ENCODE data around the gene ZNF518B.

ZNF518B gene

DNA sequence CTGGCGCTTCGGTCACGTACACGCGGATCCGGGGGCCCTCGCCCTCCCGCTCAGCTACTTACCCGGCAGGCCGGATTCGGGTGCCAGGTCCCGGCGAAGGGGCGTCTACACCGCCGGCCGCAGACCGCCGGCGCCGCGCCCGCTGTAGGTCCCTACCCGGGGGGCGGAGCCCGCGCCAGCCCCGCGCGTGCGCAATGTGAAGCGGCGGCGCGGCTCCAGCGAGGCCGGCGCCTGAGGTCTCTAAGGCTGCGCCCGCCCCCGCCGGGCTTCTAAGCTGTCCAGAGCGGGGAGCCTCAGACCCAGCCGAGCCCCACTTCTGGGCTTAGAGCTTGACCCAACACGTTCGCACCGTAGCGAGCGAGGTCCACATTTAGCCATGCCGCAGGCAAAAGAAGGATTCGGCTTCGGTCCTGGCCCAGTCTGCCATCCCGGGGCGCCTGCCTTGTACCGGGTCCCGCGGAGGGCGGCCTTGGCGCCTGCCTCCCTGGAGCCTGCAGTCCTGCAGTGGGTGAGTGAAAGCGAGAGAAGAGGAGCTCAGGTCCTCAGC is at the start of gene ZNF518B:
ZNF518B (minus strand) TSS at position 172 of the 547 bp plus-strand sequence. CDS start 11,098 bp downstream, outside the sequence.
- DNase-seq = peak; percentile 80

- DNase-seq = no peak
These were observed 48.9 kb upstream of the ZNF518B start for GRCh38 chr4:10506077-10506476.

DNA sequence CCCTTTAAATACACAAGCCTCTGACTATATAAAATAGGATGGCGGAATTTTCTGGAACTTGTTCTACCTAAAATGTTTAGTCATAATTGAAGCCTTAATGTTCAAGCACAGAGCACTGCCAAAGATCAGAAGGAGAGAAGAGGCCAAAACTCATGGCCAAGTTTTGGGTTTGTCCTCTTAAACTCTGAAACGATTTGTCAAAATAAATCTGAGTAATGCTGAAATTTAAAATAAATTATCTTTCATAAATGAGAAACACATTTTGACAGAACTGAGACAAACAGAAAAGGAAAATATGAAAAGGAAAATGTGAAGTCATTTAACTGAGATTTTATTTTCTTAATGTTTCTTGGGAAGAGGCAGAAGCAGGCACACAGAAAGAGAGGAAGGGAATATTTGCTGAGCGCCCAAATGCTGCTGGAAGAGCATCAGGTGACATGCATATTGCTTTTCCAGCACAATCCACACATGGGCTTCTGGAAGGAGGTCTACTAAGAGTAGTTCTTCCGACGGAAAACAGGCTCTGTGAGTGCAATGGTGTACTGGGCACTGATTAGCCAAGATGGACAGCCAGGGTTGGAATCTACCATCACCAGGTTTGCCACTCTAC is 47.4 kb upstream of the ZNF518B start:
- no peak for DNase-seq

DNA sequence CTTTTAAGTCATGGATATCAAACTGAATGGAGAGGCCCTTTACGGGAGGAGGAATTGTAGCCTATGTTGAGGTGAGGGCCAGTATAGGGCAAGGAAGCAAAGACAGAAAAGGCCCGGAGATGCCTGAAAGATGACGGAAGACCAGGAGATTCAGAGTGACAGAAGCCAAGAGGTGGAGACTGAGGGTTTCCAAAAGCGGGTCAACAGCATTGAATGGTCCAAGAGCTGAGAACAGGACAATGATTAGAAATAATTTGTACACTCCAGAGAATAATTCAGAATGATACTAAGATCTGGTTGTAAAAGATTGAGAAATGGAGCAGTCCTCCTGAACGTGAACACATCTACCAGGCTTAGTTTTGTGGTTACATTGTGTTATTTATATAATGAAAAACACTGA is 45.5 kb upstream of the ZNF518B start:
- DNase-seq = no peak

DNA sequence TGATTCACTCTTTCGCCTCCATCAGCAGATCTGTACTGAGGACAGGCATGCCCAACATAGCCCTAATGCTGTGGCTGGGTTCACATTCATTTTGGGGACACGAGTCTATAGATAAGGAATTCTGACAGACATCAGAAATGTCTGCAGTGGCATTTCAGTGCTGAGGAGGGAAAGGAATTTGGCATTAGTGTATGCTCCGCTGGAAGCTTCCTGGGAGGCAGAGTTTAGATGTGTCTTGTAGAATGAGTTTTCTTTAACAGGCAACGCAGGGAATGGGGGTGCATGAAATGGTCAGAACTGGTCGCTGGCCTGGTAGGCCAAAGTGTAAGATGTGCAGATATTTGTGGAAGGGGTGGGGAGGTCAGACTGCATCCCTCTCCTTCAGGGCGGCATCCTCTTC is 43.5 kb upstream of the ZNF518B start:
- no peak for DNase-seq

DNA sequence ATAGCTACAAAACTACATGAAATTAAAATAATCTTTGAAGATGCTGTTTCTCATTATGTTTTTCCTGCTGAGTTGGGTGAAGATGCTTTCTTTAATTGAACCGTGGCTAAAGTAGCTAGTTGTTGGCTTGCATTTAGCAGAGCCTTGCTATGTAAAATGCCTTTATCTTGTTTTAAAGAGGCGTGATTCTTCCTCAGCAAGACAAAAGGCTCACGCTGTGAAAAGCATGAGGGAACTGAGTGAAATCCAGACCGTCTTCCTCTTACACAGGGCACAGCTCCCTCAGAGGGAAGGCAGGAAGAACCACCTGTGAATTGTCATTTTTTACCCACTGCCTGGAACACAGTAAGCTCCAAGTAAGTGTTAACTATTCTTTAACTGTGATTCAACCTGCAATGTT is 39.0 kb upstream of the ZNF518B start:
- peak; percentile 73 for DNase-seq

- no peak for DNase-seq
These were observed 38.4 kb upstream of the ZNF518B start for GRCh38 chr4:10495651-10496050.

DNA sequence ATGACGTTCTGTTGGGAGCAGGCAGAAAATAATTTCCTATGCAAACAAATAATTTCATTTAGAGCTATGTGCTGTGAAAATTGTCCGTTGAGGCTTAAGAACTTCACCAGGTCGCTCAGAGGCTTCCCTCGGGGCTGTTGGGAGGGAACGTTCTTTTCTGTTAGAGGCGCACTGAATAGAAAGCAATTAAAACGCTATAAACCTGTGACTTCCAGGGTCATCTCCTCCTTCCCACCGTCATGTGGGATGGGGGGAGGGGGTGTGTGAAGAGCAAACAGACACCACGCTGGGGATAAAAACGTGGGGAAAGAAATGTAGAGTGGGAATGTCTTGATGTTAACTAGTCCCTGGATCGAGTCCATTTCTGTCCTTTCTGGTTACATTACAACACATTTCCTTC is 35.2 kb upstream of the ZNF518B start:
- peak; percentile 96 for DNase-seq

DNA sequence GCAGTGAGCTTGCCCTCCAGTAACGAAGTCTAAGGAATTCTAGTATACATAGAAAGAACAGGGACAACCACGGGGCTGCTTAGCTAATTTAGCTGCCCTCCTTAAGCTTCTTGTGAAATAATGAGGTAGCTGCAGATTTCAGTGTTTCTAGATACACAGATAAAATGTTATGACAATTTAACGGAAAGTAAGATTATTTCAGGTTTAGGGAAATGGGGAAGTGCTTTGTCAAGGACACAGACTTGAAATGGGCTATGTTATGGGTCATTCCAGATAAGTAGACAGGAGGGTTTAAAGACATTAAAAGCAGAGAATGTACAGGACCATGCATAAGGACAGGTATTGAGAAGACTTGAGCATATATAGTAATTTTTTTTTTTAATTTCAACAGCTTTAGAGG is 34.2 kb upstream of the ZNF518B start:
- no peak for DNase-seq

- no peak for DNase-seq
These were observed 33.8 kb upstream of the ZNF518B start for GRCh38 chr4:10490996-10491395.

GRCh38 chr4:10482913-10483312 is 25.7 kb upstream of the ZNF518B start:
- no peak for DNase-seq

GRCh38 chr4:10480616-10481015 is 23.4 kb upstream of the ZNF518B start:
- no peak for DNase-seq

DNA sequence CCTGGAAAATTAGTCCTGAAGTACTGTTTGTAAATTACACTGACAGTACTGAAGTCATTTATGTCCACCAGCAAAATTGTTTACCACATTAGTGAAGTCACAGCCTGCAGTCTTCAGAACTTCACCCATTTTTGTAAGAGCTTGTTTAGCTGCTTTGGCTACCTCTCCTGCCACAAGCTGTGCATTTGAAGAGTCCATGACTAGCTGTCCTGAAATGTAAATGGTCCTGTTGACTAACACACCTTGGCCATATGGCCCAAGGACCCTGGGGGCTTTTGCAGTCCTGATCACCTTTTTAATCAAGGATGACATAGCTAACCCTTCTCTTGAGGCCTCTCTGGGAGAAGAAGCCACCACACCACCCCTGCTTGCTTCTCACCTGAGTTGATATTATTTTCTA is 21.4 kb upstream of the ZNF518B start:
- DNase-seq = peak; percentile 46

GRCh38 chr4:10470505-10470904 is 13.3 kb upstream of the ZNF518B start:
- no peak for DNase-seq

DNA sequence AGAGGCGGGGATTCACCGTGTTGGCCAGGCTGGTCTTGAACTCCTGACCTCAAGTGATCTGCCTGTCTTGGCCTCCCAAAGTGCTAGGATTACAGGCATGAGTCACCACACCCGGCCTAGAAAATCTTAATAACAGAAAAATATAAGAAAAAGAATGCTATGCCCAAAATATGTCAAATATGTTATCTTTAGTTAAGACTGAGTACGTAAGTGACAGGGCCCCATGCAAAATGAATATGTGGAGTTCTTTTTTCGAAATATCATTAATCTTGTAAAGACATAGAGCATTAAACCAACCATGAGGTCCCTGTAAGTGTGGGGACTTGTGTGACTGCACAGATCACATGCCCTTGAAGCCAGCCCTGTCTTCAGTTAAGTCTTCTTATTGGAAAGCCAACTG is 8.9 kb upstream of the ZNF518B start:
- DNase-seq = no peak

GRCh38 chr4:10462876-10463275 is 5.7 kb upstream of the ZNF518B start:
- DNase-seq = no peak

DNA sequence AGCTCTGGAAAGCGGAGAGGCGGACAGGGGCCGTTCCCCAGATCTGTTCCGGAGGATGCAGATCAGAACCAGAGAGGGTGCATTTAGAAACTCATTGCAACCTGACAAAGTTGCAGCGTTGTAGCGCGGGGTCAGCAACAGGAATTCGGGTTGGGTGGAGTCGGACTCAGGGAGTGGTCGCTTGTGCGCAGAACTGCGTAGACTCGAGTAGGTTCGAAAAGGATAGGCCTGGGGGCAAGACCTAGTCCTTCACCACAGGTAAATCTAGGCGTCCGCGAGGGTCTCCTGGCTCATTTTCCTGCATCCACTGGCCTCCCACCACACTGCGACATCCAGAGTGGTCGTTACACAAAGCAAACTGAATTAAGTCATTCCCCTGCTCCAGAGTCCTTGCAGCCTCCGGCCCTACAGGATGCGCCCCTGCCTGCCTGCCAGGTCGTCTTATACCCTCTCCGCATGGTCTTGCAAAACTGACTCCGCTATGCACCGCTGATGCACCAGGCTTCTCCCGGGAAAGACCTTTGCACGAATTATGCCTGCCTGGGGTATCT is 4.7 kb upstream of the ZNF518B start:
- DNase-seq = no peak

DNA sequence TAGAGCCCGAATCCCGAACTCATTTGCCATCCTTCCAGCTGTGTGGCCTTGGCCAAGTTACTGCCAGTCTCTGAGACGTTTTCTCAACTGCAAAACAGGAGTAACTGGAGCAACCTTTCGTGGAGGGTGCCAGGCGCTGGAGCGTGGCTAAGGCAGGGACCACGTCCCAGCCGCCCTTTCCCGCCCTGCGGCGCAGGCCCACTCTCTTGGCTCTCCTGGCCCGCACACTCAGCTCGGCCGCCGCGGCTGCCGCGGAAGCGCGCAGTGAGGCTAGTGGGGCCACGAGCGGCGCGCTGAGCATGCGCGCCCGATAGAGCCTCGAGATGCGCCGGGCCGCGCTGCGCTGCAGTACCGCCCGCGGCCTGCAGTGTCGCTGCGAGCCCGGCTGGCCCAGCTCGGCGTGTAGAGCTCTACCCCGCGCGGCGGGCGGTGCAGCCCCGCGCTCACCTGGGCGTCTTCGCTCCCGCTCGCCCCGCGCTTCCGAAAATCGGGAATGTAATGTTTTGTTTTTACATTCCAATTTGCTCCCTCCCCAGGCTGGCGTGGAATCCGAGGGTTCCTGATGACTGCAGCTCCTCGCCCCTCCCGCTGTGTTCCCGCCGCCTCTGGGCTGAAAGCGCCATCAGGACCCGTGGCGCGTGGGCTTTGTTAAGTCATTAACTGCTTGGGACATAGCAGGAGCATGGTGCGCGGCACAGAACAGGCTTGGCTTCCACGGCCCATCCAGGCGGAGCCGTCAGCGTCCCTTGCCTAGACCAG is 4.0 kb upstream of the ZNF518B start:
- DNase-seq = peak; percentile 83

- no peak for DNase-seq
These were observed 3.3 kb upstream of the ZNF518B start for GRCh38 chr4:10460313-10461047.

DNA sequence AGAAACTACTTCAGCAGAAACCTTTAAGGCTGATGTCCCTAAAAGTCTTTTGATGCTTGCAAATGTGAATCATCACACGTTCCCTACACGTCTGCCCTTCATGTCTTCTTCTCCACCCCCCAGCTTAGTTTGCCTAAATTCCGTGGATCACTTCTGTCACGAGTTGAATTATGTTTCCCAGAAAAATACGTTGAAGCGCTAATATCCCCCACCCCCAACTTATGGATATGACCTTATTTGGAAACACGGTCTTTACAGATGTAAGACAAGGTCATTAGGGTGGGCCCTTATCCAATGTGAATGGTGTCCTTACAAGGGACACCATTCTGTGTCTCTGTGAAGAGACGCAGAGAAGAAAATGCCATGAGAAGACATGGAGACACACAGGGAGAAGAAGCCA is 2.1 kb upstream of the ZNF518B start:
- DNase-seq = no peak

- DNase-seq = no peak
These were observed 951 bp upstream of the ZNF518B start for GRCh38 chr4:10458177-10458576.

DNA sequence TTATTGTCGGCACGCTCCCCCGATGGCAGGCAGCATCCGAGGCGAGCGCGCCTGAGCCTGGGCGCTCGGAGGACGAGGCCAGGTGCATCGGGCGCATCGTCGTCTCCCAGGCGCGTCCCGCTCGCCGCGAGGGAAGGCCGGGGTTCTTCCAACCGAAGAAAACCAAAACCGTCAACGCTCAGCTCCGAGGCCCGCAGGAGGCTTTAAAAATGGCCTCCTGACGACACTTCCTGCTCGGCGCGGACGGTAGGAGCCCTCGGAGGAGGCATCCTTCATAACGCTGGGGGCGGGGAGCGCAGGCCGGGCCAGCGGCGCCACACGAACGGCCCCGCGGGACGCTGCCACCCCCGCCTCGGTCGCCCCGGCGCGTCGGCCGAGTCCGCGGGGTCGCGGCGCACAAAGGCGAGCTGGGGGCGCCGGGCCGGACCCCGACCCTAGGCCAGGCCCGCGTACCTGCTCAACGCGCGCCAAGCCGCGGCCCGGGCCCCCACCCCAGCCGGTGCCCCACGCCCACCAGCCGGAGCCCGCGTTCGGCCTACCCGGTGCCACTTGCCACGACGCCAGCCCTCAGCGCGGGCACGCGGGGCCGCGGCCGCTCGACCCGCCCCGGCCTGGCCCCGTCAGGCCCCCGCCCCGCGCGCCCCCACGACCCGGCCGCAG is 501 bp downstream of the ZNF518B start:
- peak; percentile 67 for DNase-seq

- no peak for DNase-seq
These were observed 999 bp downstream of the ZNF518B start for GRCh38 chr4:10456260-10456594.

Measured in NCI-H69 (cell line).